LNCAP (cell line): ENCODE measurements around the gene IFT25.

Experiments used
- TF ChIP-seq, protein P1 (sequence below): fragments of 450-650 bp; IDR thresholded peaks from 2 replicates; pipeline ENCODE4 v1.5.1; 2017; ENCODE audit warnings: mild to moderate bottlenecking

IFT25 gene

DNA sequence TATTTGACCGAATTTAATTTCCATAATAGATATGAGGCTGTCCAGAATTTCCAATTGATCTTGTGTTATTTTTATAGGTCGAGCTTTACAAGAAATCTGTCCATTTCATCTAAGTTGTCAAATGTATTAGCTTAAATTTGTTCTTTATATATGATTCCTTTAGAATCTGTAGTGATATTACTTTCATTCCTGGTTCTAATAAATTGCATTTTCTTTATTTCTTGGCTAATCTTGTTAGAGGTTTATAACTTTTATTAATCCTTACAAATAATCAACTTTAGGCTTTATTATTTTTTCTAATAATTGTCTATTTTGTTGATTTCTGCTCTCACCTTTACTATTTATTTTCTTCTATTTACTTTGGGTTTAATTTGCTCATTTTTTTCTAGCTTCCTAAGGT is 14.0 kb downstream of the IFT25 start:
- TF ChIP-seq, protein P1, sequence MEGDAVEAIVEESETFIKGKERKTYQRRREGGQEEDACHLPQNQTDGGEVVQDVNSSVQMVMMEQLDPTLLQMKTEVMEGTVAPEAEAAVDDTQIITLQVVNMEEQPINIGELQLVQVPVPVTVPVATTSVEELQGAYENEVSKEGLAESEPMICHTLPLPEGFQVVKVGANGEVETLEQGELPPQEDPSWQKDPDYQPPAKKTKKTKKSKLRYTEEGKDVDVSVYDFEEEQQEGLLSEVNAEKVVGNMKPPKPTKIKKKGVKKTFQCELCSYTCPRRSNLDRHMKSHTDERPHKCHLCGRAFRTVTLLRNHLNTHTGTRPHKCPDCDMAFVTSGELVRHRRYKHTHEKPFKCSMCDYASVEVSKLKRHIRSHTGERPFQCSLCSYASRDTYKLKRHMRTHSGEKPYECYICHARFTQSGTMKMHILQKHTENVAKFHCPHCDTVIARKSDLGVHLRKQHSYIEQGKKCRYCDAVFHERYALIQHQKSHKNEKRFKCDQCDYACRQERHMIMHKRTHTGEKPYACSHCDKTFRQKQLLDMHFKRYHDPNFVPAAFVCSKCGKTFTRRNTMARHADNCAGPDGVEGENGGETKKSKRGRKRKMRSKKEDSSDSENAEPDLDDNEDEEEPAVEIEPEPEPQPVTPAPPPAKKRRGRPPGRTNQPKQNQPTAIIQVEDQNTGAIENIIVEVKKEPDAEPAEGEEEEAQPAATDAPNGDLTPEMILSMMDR: no peak

DNA sequence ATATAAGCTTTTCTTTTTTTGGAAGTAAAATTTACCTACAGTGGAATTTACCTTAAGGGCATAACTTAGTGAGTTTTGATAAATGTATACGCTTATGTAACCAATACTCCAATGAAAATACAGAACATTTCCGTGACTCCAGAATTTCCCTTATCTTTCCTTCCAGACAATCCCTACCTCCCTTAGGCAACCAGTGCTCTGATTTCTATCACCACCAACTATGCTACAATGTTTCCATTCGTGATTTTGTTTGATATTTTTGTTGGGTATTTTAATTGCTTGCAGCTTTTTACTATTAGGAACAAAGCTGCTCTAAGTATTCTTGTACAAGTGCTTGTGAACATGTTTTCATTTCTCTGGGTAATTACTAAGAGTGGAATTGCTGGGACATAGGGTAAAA is 14.6 kb downstream of the IFT25 start:
- TF ChIP-seq, protein P1: no peak

GRCh38 chr1:53929246-53929960 is 16.1 kb downstream of the IFT25 start:
- TF ChIP-seq, protein P1: no peak

- TF ChIP-seq, protein P1: no peak
Observed at GRCh38 chr1:53927376-53927881, 18.1 kb downstream of the IFT25 start.

DNA sequence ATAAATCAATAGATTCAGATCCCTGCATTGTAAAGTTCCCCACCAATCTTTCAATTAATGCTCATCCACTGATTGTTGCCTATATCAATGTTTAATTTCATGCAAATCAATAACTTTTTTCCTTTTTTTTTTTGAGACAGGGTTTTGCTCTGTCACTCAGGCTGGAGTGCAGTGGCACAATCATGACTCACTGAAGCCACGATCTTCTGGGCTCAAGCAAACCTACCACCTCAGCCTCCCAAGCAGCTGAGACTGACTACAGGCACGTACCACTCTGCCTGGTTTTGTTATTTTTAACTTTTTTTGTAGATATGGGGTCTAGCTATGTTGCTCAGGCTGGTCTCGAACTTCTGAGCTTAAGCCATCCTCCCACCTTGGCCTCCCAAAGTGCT is 25.8 kb downstream of the IFT25 start:
- TF ChIP-seq, protein P1: no peak

DNA sequence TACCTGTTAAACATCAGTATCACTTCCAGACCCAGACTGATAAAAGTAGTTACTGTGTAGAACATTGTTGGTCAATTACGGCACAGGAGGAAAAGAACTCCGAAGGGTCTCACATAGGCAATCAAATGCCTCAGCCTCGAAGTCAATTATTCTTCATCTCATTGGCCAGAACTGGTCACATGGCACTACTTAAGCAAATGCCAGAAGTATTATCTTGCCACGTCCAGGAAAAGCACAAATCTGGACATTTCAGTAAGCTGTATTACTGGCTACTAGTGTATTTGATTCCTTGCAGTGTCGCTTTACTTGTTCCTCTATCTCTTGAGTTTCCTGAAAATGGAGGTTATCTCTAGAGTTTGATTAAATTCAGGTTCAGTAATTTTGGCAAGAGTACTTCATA is 27.2 kb downstream of the IFT25 start:
- TF ChIP-seq, protein P1: no peak

DNA sequence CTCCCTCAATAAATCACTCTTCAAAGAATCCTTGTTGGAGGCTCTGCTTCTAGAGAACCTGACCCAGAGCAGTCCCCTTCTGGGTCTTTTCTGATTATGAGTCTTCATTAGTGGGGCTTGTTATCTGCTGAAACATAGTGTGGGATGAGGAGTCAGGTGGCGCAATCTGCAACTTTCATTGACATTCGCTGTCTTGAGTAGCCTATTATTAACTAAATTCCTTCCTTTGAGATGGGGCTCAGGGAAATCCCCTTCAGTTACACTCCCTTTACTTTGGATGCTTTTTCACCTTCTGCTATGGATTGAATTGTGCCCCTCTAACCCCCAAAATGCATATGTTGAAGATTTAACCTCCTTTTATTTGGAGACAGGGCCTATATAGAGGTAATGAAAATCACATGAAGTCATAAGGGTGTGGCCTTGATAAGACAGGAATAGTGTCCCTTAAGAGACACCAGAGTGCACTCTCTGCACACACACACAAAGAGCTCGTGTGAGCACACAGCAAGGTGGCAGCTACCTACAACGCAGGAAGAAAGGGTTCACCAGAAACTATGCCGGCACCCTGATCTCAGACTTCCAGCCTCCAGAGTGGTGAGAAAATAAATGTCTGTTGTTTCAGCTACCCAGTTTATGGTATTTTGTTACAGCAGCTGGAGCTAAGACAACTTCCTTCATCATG is 32.0 kb downstream of the IFT25 start:
- TF ChIP-seq, protein P1: no peak
